Astrocyte (in vitro differentiated cells and primary cell): Measurements from ENCODE around the gene TRRAP. TPM values are rescaled to one million over a fixed set of nuclear protein-coding genes. Genes with fewer than 3 reads are reported as not detected.

ENCODE experiments used
- DNase-seq: peaks from one replicate; pipeline ENCODE4 v3.0.0-alpha.2; 2010; ENCODE audit warnings: low read depth
- FAIRE-seq: peaks from 2 replicates; lab custom pipeline; 2011; peaks lifted over from hg19 to GRCh38; lab: Jason Lieb, UNC
- H2AFZ ChIP-seq: 2 replicates; pipeline ENCODE4 v1.6.0; 2012; ENCODE audit warnings: low read depth, low read length, inconsistent platforms
- H3K27ac ChIP-seq: 2 replicates; pipeline ENCODE4 v1.5.1; 2011; ENCODE audit warnings: low read depth, low read length, inconsistent platforms
- H3K27me3 ChIP-seq: 2 replicates; pipeline ENCODE4 v1.6.0; 2011; ENCODE audit warnings: low read length, inconsistent platforms; ENCODE audit not compliant: insufficient read depth
- H3K36me3 ChIP-seq: 2 replicates; pipeline ENCODE4 v1.5.1; 2011; ENCODE audit warnings: low read length, inconsistent platforms; ENCODE audit not compliant: insufficient read depth
- H3K4me1 ChIP-seq: 2 replicates; pipeline ENCODE4 v1.5.1; 2011; ENCODE audit warnings: low read length, inconsistent platforms; ENCODE audit not compliant: insufficient read depth
- H3K4me2 ChIP-seq: 2 replicates; pipeline ENCODE4 v1.6.0; 2012; ENCODE audit warnings: low read length, inconsistent platforms
- H3K4me3 ChIP-seq: 2 replicates; pipeline ENCODE4 v1.5.1; 2011; ENCODE audit warnings: low read depth, mild to moderate bottlenecking, low read length, inconsistent platforms; ENCODE audit not compliant: insufficient read depth
- H3K79me2 ChIP-seq: 2 replicates; pipeline ENCODE4 v1.6.0; 2012; ENCODE audit warnings: mild to moderate bottlenecking, low read length, inconsistent platforms; ENCODE audit not compliant: insufficient read depth
- H3K9ac ChIP-seq: 2 replicates; pipeline ENCODE4 v1.6.0; 2012; ENCODE audit warnings: mild to moderate bottlenecking, low read length, inconsistent platforms
- H3K9me3 ChIP-seq: 2 replicates; pipeline ENCODE4 v1.5.1; 2012; ENCODE audit warnings: low read depth, mild to moderate bottlenecking, low read length, inconsistent platforms; ENCODE audit not compliant: insufficient read depth
- H4K20me1 ChIP-seq: 2 replicates; pipeline ENCODE4 v1.6.0; 2012; ENCODE audit warnings: low read length, inconsistent platforms; ENCODE audit not compliant: insufficient read depth
- H3K27ac Mint-ChIP-seq: one replicate; pipeline ENCODE4 v1.8.0; 2021; ENCODE audit warnings: mild to moderate bottlenecking, mixed read lengths; ENCODE audit not compliant: unreplicated experiment
- H3K27me3 Mint-ChIP-seq: one replicate; pipeline ENCODE4 v1.8.0; 2021; ENCODE audit warnings: low read depth, mixed read lengths; ENCODE audit not compliant: unreplicated experiment
- H3K36me3 Mint-ChIP-seq: one replicate; pipeline ENCODE4 v1.8.0; 2021; ENCODE audit warnings: low read depth, mixed read lengths; ENCODE audit not compliant: unreplicated experiment
- H3K4me1 Mint-ChIP-seq: one replicate; pipeline ENCODE4 v1.8.0; 2021; ENCODE audit warnings: low read depth, mixed read lengths; ENCODE audit not compliant: unreplicated experiment
- H3K4me3 Mint-ChIP-seq: one replicate; pipeline ENCODE4 v1.8.0; 2021; ENCODE audit warnings: mild to moderate bottlenecking, moderate library complexity, mixed read lengths; ENCODE audit not compliant: unreplicated experiment
- H3K9me3 Mint-ChIP-seq: one replicate; pipeline ENCODE4 v1.8.0; 2021; ENCODE audit warnings: mild to moderate bottlenecking, mixed read lengths; ENCODE audit not compliant: unreplicated experiment
- EZH2 ChIP-seq: IDR thresholded peaks from 2 replicates; pipeline ENCODE4 v1.6.1; 2012; ENCODE audit warnings: mild to moderate bottlenecking, low read length, inconsistent platforms; ENCODE audit not compliant: insufficient read depth
- total RNA-seq: library from RNA; stranded (reverse); gene quantifications from 2 replicates; pipeline ENCODE4 v1.2.1, GENCODE V29; 2021
- TF ChIP-seq, protein P1 (sequence below): IDR thresholded peaks from 2 replicates; pipeline ENCODE4 v1.5.1; 2011; ENCODE audit warnings: low read depth, mild to moderate bottlenecking, inconsistent platforms, low read length, moderate library complexity; ENCODE audit not compliant: insufficient read depth

Gene TRRAP
- total RNA-seq, 1 donor from 2014 or later, result 33.5 TPM

DNA sequence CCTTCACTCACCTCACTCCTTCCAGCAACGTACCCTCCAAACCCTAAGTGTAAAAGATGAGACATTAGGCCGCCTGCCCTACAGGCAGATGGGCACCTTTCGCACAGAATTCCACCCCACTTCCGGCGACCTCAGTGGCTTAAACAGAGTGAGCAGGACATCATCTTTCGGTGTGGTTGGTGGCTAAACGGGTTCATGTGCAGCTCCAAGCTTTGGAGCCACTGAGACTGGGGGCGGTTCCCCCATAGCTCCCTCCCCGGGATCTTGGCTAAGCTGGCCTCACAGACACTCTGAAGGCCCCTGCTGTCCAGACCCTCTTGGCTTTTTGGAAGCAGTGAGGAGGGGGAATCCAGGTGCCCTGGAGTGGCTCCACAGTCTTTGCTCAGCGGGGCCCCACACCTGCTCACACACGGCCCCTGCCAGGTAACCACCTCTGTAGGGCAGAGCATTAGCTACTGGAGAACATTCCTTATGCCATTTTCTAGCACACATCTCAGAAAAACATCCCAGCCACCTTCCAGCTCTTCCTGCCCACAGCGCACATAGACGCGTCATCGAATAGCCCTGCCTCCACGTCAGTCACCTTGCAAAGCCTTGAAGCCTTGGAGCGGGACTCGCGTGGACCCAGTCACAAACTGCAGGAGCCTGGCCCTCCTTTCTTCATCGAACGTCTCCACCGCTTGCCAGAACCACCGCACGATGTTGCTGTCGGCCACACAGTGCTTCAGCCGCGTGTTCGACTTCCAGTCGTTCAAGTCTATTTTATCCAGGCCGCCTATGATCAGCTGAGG is 156.8 kb downstream of the TRRAP start:
- peaks cover 26% of the 10 kb centered on the region for H3K36me3 Mint-ChIP-seq
- H3K27ac Mint-ChIP-seq, result peak overlapping the region; percentile 22
- no peak overlapping the region for H3K27ac ChIP-seq
- FAIRE-seq, result no peak
- peaks cover 2% of the 10 kb centered on the region for H3K79me2 ChIP-seq
- no peaks in the 10 kb centered on the region for H3K27me3 ChIP-seq
- peaks cover 1% of the 10 kb centered on the region for H3K9me3 ChIP-seq
- no peak overlapping the region for H3K9ac ChIP-seq
- no peaks in the 10 kb centered on the region for H3K9me3 Mint-ChIP-seq
- DNase-seq, result no peak
- no peak overlapping the region for H3K4me3 ChIP-seq
- peaks cover 1% of the 10 kb centered on the region for H3K4me1 Mint-ChIP-seq
- H3K4me3 Mint-ChIP-seq, result no peak overlapping the region
- peaks cover 69% of the 10 kb centered on the region for H4K20me1 ChIP-seq
- H3K4me2 ChIP-seq, result no peak overlapping the region
- no peak overlapping the region for H2AFZ ChIP-seq
- H3K27me3 Mint-ChIP-seq, result no peaks in the 10 kb centered on the region
- TF ChIP-seq EZH2, result no peak
- TF ChIP-seq, protein P1, sequence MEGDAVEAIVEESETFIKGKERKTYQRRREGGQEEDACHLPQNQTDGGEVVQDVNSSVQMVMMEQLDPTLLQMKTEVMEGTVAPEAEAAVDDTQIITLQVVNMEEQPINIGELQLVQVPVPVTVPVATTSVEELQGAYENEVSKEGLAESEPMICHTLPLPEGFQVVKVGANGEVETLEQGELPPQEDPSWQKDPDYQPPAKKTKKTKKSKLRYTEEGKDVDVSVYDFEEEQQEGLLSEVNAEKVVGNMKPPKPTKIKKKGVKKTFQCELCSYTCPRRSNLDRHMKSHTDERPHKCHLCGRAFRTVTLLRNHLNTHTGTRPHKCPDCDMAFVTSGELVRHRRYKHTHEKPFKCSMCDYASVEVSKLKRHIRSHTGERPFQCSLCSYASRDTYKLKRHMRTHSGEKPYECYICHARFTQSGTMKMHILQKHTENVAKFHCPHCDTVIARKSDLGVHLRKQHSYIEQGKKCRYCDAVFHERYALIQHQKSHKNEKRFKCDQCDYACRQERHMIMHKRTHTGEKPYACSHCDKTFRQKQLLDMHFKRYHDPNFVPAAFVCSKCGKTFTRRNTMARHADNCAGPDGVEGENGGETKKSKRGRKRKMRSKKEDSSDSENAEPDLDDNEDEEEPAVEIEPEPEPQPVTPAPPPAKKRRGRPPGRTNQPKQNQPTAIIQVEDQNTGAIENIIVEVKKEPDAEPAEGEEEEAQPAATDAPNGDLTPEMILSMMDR, result no peak
- peaks cover 3% of the 10 kb centered on the region for H3K4me1 ChIP-seq
- H3K36me3 ChIP-seq, result peaks cover 66% of the 10 kb centered on the region

DNA sequence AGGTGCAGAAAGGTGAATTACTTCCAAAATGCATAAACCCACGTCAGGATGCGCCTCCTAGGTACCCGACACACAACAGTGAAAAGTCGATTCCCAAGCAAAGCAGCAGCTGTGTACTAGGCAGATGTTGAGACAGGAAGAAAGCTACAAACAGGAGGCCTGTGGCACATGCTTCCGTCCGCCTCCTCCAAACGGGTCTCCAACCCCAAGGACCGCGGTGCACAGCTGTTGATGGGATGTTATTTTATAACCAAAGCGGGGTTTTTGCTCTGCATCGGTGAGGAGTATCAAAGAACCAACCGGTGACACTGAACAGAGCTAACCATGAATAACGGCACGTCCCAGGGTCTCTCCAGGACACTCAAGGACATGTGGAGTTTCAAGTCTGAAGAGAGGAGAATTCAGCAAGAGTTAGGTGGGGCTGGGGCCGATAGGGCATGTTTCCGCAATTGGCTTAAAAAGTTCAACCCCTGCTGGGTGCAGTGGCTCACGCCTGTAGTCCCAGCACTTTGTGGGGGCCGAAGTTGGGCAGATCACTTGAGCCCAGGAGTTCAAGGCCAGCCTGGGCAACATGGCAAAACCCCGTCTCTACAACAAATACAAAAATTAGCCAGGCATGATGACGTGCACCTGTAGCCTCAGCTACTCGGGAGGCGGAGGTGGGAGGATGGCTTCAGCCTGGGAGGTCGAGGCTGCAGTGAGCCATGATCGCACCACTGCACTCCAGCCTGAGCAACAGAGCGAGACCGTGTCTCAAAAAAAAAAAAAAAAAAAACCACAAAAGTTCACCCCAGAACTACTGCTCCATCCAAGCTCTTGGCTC is 157.6 kb downstream of the TRRAP start:
- no peak for FAIRE-seq
- H3K27ac Mint-ChIP-seq, result no peak overlapping the region
- peaks cover 60% of the 10 kb centered on the region for H3K36me3 ChIP-seq

More for the DNA sequence above, 157.6 kb downstream of the TRRAP start:
- Histone ChIP-seq H3K79me2 (peaks cover 2% of the 10 kb centered on the region), H4K20me1 (peaks cover 69% of the 10 kb centered on the region), H3K27me3 (no peaks in the 10 kb centered on the region), H3K4me2 (no peak overlapping the region), H3K27ac (no peak overlapping the region), H3K9ac (no peak overlapping the region), H3K9me3 (no peaks in the 10 kb centered on the region), H3K4me1 (peaks cover 9% of the 10 kb centered on the region), H3K4me3 (no peak overlapping the region), H2AFZ (no peak overlapping the region)
- peaks cover 30% of the 10 kb centered on the region for H3K36me3 Mint-ChIP-seq
- H3K9me3 Mint-ChIP-seq, result no peaks in the 10 kb centered on the region
- DNase-seq, result no peak
- H3K4me1 Mint-ChIP-seq, result peaks cover 7% of the 10 kb centered on the region
- TF ChIP-seq, protein P1, result no peak
- no peak for TF ChIP-seq EZH2
- no peaks in the 10 kb centered on the region for H3K27me3 Mint-ChIP-seq
- no peak overlapping the region for H3K4me3 Mint-ChIP-seq
